NCI-H1417 (cell line): Measurements from ENCODE around the gene ARSB.
A peak's percentile ranks its signal among the peaks of the same experiment; 100 is the strongest.
"Not testable (repeated sequence)": the region's sequence is repeated elsewhere in the genome, so short reads cannot be mapped to it uniquely, and the experiment has no call there.

Source experiments
- DNase-seq, 3 experiments: peaks; one replicate each; lab custom pipeline; 2025; lab: John Stamatoyannopoulos, UW

The ARSB gene

GRCh38 chr5:78903861-78904260 lies 81.2 kb downstream of the ARSB start:
- no peak for DNase-seq

DNA sequence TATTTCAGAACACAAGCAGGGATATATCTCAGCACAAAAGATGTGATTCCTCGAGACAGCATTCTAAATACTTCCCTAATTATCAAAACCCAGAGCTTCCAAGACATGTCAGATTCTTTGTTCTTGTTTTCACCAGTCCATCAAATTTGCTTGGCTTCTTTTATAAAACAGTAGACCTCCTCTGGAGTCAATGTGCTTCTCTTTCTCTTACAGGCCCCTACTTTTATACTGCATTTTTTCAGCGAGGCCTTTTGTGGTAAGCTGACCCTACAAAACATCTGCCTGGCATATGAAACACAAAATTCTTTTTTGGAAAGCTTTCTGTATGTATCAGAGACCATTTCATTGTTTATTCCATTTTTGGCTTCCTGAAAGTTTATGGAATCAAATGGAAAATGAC lies 81.8 kb downstream of the ARSB start:
- no peak for DNase-seq

- DNase-seq, result peak in 1 of 3 experiments; percentile 40
Observed at GRCh38 chr5:78899922-78900362, 85.2 kb downstream of the ARSB start.

GRCh38 chr5:78896132-78896531 lies 89.0 kb downstream of the ARSB start:
- DNase-seq, result no peak

DNA sequence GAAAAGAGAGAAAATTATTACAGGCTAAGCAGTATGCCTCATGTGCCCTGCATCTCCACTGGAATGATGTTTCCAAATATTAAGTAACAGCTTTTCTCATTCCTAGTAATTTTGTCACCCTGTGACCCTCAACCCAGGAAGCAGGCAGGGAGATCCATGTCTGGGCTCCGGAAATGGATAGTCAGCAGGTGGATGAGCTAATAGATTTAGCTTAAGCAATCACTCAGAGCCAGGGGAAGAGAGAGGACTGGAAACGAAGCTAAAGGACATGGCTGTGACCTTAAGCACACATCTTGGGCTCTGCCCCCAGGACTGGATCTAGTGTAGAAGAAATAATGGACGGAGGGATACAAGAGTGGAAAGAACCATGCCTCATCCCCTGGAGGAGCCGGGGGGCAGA lies 89.5 kb downstream of the ARSB start:
- DNase-seq, result no peak

GRCh38 chr5:78893940-78894677 lies 91.0 kb downstream of the ARSB start:
- no peak for DNase-seq

DNA sequence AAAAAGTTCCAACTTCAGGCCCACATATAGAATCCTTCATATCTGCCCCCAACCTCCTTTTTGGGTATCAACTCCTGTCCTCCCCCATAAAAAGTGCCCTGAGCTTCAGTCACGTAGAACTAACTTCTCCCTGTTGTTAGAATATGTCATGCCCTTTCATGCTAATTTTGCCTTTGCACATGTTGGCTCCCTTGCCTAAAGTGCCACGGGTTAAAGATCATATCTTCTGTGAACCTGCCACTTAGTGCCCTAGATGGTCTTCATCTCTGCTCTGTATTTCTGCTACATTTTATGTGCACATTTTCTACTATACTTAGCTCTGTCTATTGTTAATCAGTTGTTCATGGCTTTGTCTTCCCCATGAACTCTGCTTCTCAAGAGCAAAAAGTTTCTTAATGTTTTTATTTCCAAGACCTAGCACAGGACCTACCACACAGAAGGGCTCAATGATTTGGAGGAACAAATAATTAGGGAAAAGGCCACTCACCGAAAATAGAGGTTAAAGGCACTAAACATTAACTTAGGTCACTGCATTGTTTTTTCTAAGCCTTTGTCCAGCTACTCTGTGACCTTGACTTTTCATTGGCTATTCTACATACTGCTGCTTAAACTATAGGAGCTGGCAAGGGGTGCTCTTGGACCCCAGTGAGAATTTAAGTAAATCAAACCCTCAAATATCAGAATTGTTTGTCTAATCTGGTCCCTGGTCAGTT lies 94.3 kb downstream of the ARSB start:
- DNase-seq, result no peak

DNA sequence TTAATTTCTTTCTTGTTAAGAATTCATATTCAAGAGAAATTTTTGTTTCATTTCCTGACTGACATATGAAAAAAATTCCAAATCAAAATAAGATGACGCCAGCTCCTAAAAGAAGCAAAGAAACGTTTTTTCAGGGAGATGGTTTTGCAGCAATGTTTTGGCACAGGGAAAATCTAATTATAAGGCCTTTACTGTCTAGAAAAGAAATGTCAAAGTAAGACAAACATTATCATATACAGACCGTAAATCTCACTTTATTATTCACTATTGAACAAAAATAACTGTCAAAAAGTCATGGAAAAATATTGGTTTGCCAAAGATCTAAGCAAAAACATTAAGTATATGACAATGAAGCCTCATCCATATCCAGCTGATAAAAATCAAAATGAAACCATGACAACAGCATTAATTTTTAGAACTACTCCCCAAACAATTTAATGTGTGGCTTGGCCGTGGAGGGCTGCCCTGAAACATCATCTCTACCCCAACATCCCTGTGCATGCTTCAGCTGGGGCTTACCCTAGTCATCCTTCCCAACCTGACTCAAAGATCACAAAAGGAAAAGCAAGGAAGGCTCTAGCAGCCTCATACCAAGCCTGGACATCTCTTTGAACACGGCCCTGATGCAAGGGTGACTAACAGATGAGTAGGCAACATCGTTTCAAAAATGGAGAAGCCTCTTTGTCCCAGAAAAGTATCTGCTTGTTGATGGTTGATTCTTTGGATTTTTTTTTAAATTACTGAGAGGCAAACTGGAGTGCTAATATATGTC lies 95.6 kb downstream of the ARSB start:
- no peak for DNase-seq

DNA sequence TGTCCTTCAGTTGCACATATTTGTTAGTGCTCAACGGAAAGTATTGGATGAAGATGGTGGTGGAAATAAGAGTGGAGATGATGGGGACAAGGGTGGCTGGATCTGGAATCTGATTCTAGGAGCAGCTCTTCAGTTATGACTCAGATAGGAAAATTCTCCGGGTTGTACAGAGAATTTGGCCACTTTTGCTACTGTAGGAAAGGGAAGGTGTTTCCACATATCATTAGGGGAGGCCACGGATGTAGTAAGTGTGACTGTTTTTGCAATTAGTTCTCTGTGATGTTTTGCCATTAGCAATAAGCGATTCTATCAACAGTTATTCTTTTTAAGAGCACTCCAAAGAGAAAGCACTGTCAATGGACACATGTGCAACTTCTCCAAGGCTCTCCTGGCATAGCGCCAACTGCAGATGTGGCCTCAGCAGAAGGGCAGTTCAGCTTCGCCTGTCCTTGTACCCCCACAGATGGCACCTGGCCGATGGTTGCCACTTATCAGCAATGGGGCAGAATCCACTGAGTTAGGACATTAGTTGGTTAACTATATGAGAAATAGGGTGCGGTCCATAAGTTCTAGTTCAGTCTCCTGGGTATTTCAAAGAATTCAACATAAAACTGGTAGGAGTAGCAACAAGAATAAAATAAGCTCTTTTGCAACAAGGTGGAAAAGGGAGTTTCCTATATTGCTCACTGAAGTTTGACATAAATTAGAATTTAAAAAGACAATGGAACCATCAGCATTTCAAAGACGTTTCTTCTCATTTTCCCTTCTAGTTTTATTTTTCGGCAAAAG lies 96.3 kb downstream of the ARSB start:
- peak in 2 of 3 experiments; percentile 2 to 23 for DNase-seq

GRCh38 chr5:78887384-78888118 lies 97.6 kb downstream of the ARSB start:
- no peak for DNase-seq

GRCh38 chr5:78886341-78887230 lies 98.5 kb downstream of the ARSB start:
- DNase-seq, result no peak

- DNase-seq, result no peak
Observed at GRCh38 chr5:78881884-78882283, 103.2 kb downstream of the ARSB start.

- no peak for DNase-seq
Observed at GRCh38 chr5:78879516-78879915, 105.6 kb downstream of the ARSB start.

DNA sequence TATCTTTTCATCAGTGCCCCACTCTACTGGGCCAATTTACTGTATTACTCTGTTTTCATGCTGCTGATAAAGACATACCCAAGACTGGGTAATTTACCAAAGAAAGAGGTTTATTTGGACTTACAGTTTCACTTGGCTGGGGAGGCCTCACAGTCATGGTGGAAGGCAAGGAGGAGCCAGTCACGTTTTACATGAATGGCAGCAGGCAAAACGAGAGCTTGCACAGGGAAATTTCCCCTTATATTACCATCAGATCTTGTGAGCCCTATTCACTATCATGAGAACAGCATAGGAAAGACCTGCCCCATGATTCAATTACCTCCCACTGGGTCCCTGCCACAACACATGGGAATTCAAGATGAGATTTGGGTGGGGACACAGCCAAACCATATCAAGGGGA lies 119.0 kb downstream of the ARSB start:
- not testable (repeated sequence) for DNase-seq

GRCh38 chr5:78858364-78858763 lies 126.7 kb downstream of the ARSB start:
- DNase-seq, result no peak

DNA sequence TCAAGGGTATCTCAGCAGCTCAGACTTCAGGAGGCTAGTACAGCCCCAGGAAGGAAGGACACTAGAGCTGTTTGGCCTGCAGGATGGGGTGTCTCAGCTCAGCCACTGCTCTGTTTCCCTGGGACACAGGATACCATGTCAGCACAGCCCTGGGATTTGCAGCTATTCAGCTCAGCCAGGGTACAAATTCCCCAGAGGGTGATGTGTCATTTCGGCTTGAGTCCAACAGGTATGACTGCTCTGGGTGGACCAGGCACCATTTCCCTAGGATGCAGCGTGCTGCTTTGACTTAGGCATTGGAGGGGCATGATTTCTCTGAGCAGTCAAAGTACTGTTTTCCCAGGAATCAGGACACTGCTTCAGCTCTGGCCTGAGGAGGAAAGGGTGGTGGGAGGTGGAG lies 130.1 kb downstream of the ARSB start:
- no peak for DNase-seq

GRCh38 chr5:78851891-78852290 lies 133.2 kb downstream of the ARSB start:
- not testable (repeated sequence) for DNase-seq

DNA sequence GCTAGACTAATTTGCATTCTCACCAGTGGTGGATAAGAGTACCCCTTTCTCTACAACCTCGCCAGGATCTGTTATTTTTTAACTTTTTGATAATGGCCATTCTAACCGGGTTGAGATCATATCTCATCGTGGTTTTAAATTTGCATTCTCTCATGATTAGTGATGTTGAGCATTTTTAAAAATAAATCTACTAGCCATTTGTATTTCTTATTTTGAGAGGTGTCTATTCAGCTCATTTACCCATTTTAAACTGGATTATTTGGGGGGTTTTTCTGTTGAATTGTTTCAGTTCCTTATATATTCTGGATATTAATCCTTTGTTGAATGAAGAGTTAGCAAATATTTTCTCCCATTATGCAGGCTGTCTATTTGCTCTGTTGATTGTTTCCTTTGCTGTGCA lies 139.6 kb downstream of the ARSB start:
- DNase-seq, result no peak

GRCh38 chr5:78843436-78843835 lies 141.7 kb downstream of the ARSB start:
- DNase-seq, result no peak

- DNase-seq, result no peak
Observed at GRCh38 chr5:78841767-78842166, 143.3 kb downstream of the ARSB start.
